ENCODE results near the gene ERI3. TPM values are rescaled to one million over a fixed set of nuclear protein-coding genes. Genes with fewer than 3 reads are reported as not detected.

Gene ERI3
- total RNA-seq, 1 experiment from 2014 or later = 83.3 TPM

DNA sequence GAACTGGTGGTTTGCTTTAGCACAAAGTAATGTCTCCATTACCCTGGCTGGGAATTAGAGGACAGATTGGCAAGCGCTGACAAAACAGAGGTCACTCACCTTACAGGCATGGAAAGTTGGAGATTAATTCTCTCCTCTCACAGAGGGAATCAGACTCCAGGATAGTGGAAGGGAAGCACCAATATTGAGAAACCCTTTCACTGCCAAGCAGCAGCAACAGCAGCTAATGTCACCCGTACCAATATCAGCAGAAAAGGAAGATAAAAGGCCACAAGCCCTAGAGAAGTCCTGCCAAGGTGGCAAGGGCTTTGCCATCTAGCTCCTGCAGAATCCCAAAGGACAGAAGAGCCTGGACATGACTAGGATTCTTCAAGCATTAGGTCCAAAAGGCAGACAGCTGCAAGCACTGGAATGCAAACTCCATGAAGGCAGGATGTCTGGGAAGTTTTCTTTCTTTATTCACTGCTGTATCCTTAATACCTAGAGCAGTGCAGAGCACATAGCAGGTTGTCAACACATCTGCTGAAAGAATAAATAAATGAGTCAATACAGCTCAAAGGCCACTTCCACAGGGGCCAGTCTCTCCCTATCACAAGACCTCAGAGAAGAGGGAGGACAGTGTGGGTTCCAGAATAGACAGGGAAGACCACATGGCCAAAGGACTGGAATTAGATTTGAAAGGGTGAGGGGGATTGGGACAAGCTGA is 57.2 kb downstream of the ERI3 start:
- Histone ChIP-seq H3K27me3 (ENCODE audit: control insufficient read depth, insufficient read depth, low read length) (no peaks in the 10 kb centered on the region), H3K4me3 (ENCODE audit: low read depth in 2 of 2, low read length in 2 of 2) (no peak overlapping the region), H3K27ac (ENCODE audit: low read length) (no peak overlapping the region), H3K4me1 (ENCODE audit: control insufficient read depth, insufficient read depth, low read length) (no peaks in the 10 kb centered on the region; the same call in 1 of the 2 replicates), H3K36me3 (ENCODE audit: control insufficient read depth, insufficient read depth, low read length) (peaks cover 3% of the 10 kb centered on the region), H3K9me3 (ENCODE audit: control insufficient read depth, insufficient read depth, low read depth, low read length) (no peaks in the 10 kb centered on the region)
- intact Hi-C loops (cut with micrococcal nuclease; ENCODE audit: unreplicated experiment) (no loop called here), in situ Hi-C loops (cut with HindIII; ENCODE audit: low pct_unique_long_range_greater_than_20kb, low sequenced_read_pairs) (no loop called here)
- ATAC-seq = no peak
- BruUV-seq (replicated peaks) = no TSS peak
- TF ChIP-seq SIN3A (IDR thresholded peaks at IDR 0.05; ENCODE audit: borderline replicate concordance, insufficient read depth, low read depth, low read length) (no peak), POLR2AphosphoS5 (IDR thresholded peaks at IDR 0.05; ENCODE audit: low read depth, low read length) (no peak), TCF7L2 (IDR thresholded peaks at IDR 0.05; ENCODE audit: low read depth, low read length) (no peak)
- TF ChIP-seq, protein P1, sequence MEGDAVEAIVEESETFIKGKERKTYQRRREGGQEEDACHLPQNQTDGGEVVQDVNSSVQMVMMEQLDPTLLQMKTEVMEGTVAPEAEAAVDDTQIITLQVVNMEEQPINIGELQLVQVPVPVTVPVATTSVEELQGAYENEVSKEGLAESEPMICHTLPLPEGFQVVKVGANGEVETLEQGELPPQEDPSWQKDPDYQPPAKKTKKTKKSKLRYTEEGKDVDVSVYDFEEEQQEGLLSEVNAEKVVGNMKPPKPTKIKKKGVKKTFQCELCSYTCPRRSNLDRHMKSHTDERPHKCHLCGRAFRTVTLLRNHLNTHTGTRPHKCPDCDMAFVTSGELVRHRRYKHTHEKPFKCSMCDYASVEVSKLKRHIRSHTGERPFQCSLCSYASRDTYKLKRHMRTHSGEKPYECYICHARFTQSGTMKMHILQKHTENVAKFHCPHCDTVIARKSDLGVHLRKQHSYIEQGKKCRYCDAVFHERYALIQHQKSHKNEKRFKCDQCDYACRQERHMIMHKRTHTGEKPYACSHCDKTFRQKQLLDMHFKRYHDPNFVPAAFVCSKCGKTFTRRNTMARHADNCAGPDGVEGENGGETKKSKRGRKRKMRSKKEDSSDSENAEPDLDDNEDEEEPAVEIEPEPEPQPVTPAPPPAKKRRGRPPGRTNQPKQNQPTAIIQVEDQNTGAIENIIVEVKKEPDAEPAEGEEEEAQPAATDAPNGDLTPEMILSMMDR (IDR thresholded peaks at IDR 0.05) = no peak
- TF ChIP-seq, protein P2, sequence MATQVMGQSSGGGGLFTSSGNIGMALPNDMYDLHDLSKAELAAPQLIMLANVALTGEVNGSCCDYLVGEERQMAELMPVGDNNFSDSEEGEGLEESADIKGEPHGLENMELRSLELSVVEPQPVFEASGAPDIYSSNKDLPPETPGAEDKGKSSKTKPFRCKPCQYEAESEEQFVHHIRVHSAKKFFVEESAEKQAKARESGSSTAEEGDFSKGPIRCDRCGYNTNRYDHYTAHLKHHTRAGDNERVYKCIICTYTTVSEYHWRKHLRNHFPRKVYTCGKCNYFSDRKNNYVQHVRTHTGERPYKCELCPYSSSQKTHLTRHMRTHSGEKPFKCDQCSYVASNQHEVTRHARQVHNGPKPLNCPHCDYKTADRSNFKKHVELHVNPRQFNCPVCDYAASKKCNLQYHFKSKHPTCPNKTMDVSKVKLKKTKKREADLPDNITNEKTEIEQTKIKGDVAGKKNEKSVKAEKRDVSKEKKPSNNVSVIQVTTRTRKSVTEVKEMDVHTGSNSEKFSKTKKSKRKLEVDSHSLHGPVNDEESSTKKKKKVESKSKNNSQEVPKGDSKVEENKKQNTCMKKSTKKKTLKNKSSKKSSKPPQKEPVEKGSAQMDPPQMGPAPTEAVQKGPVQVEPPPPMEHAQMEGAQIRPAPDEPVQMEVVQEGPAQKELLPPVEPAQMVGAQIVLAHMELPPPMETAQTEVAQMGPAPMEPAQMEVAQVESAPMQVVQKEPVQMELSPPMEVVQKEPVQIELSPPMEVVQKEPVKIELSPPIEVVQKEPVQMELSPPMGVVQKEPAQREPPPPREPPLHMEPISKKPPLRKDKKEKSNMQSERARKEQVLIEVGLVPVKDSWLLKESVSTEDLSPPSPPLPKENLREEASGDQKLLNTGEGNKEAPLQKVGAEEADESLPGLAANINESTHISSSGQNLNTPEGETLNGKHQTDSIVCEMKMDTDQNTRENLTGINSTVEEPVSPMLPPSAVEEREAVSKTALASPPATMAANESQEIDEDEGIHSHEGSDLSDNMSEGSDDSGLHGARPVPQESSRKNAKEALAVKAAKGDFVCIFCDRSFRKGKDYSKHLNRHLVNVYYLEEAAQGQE (IDR thresholded peaks at IDR 0.05; ENCODE audit: insufficient read depth in 1 of 2, low read depth in 2 of 2, low read length in 1 of 2) = no peak
- ChIA-PET CTCF (no interaction called here), POLR2A (no interaction called here)
- DNase-seq (ENCODE audit: low read depth, low spot score) = no peak

- no peaks in the 10 kb centered on the region for H3K9me3 ChIP-seq (ENCODE audit: control insufficient read depth, insufficient read depth, low read depth, low read length)
- no TSS peak for BruUV-seq (replicated peaks)
- DNase-seq (ENCODE audit: low read depth, low spot score) = no peak
- H3K27ac ChIP-seq (ENCODE audit: low read length) = no peak overlapping the region
- peaks cover 3% of the 10 kb centered on the region for H3K36me3 ChIP-seq (ENCODE audit: control insufficient read depth, insufficient read depth, low read length)
- in situ Hi-C loops (cut with HindIII; ENCODE audit: low pct_unique_long_range_greater_than_20kb, low sequenced_read_pairs) = no loop called here
- no peak overlapping the region for H3K4me3 ChIP-seq (ENCODE audit: low read depth in 2 of 2, low read length in 2 of 2)
- ChIA-PET CTCF (no interaction called here), POLR2A (no interaction called here)
- ATAC-seq = no peak
- no peaks in the 10 kb centered on the region; the same call in 1 of the 2 replicates for H3K4me1 ChIP-seq (ENCODE audit: control insufficient read depth, insufficient read depth, low read length)
- H3K27me3 ChIP-seq (ENCODE audit: control insufficient read depth, insufficient read depth, low read length) = no peaks in the 10 kb centered on the region
- intact Hi-C loops (cut with micrococcal nuclease; ENCODE audit: unreplicated experiment) = no loop called here
- TF ChIP-seq POLR2AphosphoS5 (IDR thresholded peaks at IDR 0.05; ENCODE audit: low read depth, low read length) = no peak
- TF ChIP-seq, protein P1 (IDR thresholded peaks at IDR 0.05) = no peak
- TF ChIP-seq, protein P2 (IDR thresholded peaks at IDR 0.05; ENCODE audit: insufficient read depth in 1 of 2, low read depth in 2 of 2, low read length in 1 of 2) = no peak
- no peak for TF ChIP-seq TCF7L2 (IDR thresholded peaks at IDR 0.05; ENCODE audit: low read depth, low read length)
- no peak for TF ChIP-seq SIN3A (IDR thresholded peaks at IDR 0.05; ENCODE audit: borderline replicate concordance, insufficient read depth, low read depth, low read length)
Observed at GRCh38 chr1:44296806-44297205, 58.3 kb downstream of the ERI3 start.
